GM12892 (cell line): ENCODE data around the gene INTS11.

Source experiments
- DNase-seq: peaks from one replicate; pipeline ENCODE4 v3.0.0; 2011; ENCODE audit not compliant: insufficient read length
- FAIRE-seq: peaks from 2 replicates; lab custom pipeline; 2011; peaks lifted over from hg19 to GRCh38; lab: Jason Lieb, UNC
- POLR2A ChIP-seq: IDR thresholded peaks from 2 replicates; pipeline ENCODE4 v1.6.1; 2011; ENCODE audit warnings: low read depth, low read length, control low read depth
- POLR2AphosphoS5 ChIP-seq: IDR thresholded peaks from 2 replicates; pipeline ENCODE4 v1.6.1; 2011; ENCODE audit warnings: low read depth, low read length, control low read depth
- TAF1 ChIP-seq: IDR thresholded peaks from 2 replicates; pipeline ENCODE4 v1.6.1; 2011; ENCODE audit warnings: low read depth, mild to moderate bottlenecking, control low read depth, low read length, borderline replicate concordance

Gene INTS11

GRCh38 chr1:1264868-1265272, 59.6 kb downstream of the INTS11 start:
- no peak for TF ChIP-seq POLR2A
- TF ChIP-seq TAF1: no peak
- no peak for TF ChIP-seq POLR2AphosphoS5
- FAIRE-seq (no peak), DNase-seq (no peak)

GRCh38 chr1:1264026-1264425, 60.4 kb downstream of the INTS11 start:
- no peak for DNase-seq
- TF ChIP-seq POLR2AphosphoS5 (no peak), TAF1 (no peak), POLR2A (no peak)
- no peak for FAIRE-seq

GRCh38 chr1:1262758-1263157, 61.7 kb downstream of the INTS11 start:
- DNase-seq (no peak), FAIRE-seq (no peak)
- TF ChIP-seq TAF1 (no peak), POLR2A (no peak), POLR2AphosphoS5 (no peak)

GRCh38 chr1:1262071-1262470, 62.4 kb downstream of the INTS11 start:
- FAIRE-seq (no peak), DNase-seq (no peak)
- TF ChIP-seq POLR2A (no peak), POLR2AphosphoS5 (no peak), TAF1 (no peak)
